PC-3 (cell line): ENCODE results near the gene FCHO1.

Experiments
- EZH2 ChIP-seq: fragments of 300-600 bp; sonication (generic); IDR thresholded peaks from one replicate; pipeline ENCODE4 v1.6.1; 2017; ENCODE audit warnings: antibody characterized with exemption, mild to moderate bottlenecking, low read length; ENCODE audit not compliant: unreplicated experiment
- TF ChIP-seq, protein P1 (sequence below): fragments of 300-600 bp; sonication (generic); conservative IDR thresholded peaks from 2 replicates; pipeline ENCODE4 v1.5.1; 2017; ENCODE audit warnings: antibody characterized with exemption, low read depth, mild to moderate bottlenecking, low read length

DNA sequence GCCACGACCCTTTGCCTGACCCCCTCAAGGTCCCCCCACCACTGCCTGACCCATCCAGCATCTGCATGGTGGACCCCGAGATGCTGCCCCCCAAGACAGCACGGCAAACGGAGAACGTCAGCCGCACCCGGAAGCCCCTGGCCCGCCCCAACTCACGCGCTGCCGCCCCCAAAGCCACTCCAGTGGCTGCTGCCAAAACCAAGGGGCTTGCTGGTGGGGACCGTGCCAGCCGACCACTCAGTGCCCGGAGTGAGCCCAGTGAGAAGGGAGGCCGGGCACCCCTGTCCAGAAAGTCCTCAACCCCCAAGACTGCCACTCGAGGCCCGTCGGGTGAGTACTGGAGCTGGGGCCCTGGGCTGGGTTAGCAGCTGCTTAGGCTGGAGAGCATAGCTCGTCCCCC, 23.4 kb upstream of the FCHO1 start:
- TF ChIP-seq, protein P1, sequence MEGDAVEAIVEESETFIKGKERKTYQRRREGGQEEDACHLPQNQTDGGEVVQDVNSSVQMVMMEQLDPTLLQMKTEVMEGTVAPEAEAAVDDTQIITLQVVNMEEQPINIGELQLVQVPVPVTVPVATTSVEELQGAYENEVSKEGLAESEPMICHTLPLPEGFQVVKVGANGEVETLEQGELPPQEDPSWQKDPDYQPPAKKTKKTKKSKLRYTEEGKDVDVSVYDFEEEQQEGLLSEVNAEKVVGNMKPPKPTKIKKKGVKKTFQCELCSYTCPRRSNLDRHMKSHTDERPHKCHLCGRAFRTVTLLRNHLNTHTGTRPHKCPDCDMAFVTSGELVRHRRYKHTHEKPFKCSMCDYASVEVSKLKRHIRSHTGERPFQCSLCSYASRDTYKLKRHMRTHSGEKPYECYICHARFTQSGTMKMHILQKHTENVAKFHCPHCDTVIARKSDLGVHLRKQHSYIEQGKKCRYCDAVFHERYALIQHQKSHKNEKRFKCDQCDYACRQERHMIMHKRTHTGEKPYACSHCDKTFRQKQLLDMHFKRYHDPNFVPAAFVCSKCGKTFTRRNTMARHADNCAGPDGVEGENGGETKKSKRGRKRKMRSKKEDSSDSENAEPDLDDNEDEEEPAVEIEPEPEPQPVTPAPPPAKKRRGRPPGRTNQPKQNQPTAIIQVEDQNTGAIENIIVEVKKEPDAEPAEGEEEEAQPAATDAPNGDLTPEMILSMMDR, result no peak
- no peak for TF ChIP-seq EZH2
